ENCODE results near the gene XIRP1.
A peak's percentile ranks its signal among the peaks of the same experiment; 100 is the strongest.

XIRP1 gene

DNA sequence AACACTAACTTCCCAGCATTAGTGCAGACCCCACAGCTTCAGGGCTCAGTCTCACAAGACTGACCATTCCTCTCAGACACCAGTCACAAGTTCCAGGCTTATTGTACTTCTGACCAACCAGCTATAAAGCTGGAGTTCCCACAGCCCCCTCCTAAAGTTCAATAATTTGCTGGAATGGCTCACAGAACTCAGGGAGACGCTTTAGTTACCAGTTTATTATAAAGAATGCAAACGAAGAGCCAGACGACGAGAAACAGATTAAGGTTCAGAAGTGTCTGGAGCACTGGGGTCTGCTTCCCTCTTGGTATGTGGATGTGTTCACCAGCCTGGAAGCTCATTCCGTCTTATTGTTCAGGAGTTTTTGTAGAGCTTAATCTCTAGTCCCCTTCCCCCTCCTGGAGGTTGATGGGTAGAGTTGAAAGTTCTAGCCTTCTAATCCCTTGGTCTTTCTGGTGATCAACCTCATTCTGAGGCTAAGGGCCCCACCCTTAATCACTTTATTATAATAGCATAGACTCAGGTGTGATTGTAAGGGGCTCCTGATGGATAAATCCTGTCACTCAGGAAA, 34.2 kb downstream of the XIRP1 start:
- DNase-seq, result peak; percentile 82

DNA sequence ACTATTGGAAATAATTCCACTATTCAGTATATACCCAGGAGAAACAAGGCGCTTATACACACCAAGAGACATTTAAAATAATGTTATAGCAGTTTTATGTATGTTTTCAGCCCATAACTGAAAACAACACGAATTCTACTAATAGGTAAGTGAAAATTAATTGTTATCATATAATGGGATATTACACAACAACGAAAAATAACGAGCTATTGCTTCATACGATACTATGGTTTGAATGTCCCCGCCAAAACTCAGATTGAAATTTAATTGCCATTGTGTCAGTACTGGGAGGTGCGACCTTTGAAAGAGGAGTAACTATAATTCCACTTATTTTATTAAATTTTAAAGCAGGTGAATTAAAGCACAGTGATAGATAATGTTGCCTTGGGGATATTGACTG, 35.0 kb downstream of the XIRP1 start:
- DNase-seq, result no peak

DNA sequence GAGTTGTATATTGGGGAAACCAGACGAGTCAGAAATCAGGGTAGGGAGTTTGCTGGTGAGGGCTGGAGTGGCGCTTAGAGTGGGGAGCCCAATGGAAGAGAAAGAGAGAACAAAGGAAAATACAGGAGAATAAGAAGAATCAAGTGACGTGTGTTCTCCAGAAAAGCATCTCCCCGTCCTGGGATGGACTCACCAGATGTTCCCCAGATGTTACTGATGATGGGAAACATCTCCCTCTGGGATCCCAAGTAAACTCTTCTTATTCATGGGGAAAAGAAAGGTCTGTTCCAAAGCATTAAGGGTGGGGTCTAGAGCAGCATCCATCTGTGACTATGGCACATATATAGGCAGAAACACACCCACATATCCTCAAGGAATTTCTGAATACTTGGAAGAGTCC, 36.0 kb downstream of the XIRP1 start:
- DNase-seq, result no peak

DNA sequence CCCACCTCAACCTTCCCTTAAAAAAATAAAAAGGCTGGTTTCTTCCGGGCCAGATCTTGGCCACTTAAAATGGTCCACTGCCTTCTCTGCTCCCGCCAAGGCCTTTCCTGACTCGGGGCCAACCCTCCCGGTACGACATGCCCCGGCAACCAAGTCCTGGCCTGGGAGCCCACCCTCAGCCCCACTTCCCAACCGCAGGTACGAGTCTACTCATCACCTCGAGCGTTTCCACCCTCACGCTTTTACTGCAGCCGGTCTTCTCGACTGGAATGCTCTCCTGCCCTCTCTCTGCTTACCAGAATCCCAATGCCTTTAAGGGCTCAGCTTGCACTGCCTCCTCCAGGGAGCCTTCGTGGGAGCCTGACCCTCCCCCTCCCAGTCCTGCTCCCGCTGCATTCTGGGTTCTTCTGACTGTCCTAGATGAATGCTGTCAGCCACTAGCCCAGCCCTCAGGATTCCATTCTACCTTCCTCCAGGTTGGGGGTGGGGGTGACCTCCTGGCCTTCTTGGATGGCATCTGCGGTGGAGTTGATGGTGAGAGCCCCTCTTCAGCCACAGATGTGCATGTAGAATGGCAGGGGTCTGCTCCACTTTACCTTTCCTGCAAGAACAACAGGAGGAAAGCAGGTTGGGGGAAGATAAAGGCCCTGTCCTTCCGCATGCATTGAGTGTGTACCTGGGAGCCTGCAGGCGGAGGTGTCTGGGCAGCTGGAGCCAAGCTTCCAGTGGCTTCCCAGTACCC, 37.9 kb downstream of the XIRP1 start:
- DNase-seq, result peak; percentile 31

DNA sequence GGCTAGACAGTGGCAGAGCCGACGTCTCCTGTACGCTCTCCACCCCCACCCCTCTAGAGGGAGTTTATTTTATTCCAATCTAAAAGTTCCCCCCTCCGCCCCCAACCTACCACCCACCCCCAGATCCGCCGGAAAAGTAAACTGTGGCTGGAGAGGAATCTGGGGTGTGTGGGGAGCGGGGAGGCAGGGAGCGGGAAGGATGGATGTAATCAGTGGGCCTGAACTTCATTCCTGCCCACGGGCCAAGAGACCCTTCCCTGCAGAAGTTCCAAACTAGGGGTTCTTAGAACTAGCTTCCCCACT, 38.5 kb downstream of the XIRP1 start:
- no peak for DNase-seq

DNA sequence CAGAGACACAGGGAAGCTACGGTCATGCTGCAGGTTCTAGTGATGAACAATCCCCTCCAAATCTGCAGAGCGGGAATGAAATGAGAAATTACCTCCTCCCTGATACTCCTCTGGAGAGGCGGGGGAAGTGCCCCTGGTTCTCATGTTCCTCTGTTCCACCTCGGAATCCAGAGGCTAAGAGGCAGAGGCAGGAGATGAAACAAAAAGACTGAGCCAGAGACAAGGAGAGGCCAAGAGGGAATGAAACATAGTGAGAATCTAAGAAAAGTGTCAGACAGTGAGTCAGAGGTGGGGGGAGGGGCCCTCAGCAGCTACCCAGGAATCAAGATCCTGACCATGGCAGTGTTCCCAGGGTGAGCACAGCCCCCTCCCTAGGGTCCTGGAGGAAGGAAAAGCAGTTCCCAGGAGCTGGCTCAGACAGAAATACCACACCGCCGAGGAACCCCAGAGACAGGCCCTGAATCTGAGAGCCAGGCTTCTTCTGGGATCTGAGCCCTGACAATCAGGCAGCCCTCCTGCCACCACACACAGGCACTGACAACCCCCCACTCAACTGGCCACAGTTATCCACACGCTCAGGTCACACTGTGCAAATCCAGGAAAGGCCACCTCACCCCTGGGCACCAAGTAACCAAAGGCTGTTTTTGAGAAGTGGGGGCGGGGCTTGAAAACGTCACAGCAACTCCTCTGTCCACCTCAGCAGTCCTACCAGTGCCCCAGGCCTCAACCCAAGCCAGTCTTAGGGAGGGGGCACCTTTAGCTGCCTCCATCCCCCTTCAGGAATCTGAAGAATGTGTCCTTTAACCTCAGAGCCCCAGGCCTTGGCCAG, 41.4 kb downstream of the XIRP1 start:
- DNase-seq, result peak; percentile 63

DNA sequence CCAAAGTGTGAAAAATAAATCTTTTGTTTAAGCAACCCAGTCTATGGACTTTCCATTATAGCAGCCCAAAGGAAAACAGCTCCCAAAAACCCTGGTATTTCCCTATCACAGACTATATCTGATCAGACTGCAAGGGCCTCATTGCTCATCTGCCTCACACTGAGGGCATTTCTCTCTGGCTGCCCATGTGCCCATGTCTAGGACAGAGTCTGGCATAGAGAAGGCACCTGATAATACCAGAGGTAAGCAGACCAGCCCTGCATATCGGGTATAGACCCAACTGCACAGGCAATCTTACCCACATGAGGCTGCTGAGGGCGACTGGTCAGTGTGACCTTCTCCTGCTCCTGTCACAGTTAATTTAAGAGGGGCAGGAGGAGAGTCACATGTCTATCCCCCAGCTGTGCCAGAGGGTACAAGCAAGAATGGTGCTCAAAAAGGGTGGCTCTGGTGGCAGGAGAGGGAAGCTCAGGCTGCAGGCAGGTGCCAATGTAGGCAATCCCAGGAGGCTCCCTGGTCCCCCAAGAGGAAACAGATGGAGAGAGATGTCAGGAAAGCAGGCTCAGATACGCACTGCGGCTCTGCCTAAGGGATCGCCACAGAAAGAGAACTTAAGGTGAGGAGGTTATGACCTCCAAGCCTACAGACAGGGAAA, 42.1 kb downstream of the XIRP1 start:
- peak; percentile 75 for DNase-seq

DNA sequence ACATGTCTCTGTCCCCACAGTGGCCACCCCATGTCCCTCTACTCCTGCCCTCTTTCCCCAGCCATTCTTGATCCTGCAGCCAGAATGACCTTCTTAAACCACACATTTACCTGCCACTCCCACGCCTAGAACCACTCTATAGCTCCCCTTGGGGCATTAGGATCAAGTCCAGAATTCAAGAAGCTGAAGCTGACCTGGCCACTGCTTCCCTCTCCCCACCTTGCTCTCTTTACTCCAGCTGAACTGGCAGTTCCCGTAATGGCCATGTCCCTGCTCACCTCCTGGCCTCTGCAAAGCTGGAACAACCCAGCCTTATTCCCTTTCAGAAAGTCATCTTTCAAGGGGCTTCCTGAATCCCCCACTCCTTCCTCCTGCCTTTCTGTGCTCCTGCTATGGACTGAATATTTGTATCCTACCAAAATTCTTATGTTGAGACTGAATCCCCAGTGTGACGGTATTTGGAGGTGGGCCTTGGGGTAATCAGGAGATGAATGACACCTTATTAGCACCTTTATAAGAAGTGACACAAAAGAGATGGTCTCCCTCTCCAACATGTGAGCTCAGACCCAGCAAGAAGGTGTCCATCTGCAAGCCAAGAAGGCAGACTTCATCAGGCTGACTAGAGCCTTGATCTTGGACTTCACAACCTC, 42.8 kb downstream of the XIRP1 start:
- DNase-seq, result no peak

DNA sequence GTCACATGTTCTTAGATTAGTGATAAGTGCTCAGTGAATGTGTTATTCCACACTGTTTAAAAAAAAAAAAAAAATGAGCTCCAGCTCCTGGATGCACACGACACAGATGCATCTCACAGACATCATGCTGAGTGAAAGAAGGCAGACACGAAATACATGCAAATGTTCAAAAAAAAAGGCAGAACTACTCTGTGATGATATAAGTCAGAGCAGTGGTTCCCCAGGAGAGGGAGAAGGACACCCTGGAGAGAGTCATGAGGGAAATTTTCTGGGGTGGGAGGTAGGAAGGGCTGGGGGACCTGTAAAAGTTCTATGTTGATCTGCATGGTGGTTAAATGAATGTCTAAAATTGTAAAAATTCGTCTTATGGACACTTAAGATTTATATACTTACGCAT, 43.3 kb downstream of the XIRP1 start:
- DNase-seq, result no peak

DNA sequence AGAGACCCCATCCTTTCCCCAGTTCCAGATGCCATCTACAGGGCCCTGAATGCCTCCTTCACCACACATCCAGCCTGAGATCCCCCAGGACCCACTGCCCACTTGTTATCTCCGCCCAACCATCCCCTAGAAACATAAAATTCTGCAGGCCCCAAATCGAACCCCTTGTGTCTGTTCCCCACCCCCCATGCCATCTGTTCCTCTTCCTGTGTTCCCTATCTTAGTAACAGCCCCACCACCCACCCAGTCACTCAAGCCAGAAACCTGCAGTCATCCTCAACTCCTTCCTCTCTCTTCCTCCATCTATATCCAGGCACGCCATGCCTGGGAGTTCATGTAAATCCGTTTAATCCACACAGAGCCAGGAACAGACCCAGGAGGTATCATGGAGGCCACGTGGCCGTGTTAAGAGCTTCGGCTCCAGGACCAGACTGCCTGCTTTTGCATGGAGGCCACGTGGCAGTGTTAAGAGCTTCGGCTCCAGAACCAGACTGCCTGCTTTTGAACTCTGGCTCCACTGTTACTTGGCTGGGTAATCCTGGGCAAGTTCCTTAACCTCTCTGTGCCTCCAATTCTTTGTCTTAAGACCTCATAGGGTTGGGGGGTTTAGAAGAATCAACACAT, 43.8 kb downstream of the XIRP1 start:
- peak; percentile 95 for DNase-seq

DNA sequence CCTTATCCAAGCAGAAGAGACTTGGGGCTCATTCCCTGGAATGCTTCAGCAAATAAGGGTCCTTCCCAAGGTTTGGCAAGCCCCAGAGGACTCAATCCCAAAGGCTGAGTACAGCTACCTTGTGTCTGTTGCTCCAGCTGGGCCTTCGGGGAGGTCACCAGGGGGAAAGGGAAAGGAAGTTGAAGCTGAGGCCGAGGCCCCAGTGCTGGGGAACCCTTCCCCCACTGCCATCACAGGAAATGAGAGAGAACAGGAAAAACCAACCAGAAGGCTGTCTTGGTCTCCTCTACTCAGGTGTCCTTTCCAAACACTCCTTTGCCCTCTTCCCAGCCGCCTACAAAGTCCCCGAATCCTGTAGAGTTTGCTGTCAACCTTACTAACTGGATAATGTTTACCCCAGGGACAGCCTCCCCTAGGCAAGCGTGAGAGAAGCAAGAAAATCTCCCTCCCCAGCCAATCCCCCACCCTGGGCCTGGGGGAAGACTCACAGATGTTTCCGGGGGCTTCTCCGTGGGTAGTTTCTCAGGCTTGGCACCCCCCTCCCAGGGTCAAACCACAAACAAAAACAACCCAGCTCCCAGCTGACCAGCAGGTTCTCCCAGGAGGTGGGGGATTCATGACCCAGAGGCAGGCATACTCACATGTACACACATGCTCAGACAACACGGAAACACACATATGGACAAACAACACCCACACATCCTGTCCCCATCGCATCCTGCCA, 44.5 kb downstream of the XIRP1 start:
- peak; percentile 92 for DNase-seq

DNA sequence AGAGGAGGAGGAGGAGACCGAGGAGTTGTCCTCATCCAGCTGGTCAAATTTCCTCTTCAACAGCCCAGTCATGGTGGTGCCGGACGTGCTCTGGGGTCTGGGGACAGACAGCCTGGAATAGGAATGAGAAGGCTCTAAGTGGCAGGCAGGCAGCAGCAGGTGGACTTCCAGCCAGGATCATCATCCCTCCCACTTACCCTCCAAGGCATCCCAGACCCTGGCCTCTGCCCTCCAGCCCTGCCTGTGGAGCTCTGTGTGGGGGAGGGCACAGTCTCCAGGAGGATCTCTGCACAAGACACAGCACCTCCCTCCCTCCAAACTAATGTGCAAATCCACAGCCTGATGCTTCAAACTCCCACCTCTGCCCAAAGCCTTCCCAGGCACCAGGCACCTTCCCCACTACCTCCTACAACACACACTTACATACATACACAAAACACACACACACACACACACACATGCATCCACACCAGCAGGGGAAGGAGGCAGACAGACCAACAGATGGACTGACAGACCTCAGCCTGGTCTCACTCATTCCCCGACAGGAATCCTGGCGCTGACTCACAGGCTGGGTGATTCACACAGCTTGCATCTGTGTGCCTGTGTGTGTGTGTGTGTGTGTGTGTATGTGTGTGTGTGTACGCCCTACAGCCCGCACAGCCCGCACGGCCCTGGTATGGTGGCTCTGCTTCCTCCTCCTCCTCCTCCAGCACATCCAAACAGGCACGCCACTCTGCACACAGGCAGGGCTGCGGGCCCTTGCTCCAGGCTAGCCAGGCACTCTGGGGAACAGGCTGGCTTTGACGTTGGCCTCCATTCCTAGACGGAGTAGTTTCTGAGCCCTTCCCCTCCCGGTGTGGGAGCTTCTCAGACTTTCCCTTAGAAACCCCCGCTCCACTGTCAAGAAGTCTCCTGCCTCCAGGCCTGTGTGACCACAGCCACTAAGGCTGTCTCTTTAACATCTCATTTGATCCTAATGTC, 45.5 kb downstream of the XIRP1 start:
- DNase-seq, result peak; percentile 84

DNA sequence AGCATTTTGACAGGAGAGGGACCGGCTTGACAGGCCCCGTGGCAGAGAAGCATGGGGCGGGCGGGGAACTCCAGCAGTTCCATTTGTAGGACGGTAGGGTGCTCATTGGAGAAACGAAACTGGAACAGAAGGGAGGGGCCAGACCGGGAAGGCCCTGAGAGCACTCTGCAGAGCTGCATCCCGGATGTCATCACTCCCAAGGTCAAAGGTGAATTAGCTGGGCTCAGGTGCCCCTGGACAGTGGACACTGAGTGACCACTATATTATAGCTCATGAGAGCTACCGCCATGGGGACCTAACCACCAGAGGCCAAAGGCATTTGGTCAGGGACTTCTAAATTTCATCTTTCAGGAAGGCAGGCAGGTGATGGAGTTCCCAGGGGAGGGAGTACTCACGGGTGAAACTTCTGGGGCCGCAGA, 46.3 kb downstream of the XIRP1 start:
- DNase-seq, result no peak

DNA sequence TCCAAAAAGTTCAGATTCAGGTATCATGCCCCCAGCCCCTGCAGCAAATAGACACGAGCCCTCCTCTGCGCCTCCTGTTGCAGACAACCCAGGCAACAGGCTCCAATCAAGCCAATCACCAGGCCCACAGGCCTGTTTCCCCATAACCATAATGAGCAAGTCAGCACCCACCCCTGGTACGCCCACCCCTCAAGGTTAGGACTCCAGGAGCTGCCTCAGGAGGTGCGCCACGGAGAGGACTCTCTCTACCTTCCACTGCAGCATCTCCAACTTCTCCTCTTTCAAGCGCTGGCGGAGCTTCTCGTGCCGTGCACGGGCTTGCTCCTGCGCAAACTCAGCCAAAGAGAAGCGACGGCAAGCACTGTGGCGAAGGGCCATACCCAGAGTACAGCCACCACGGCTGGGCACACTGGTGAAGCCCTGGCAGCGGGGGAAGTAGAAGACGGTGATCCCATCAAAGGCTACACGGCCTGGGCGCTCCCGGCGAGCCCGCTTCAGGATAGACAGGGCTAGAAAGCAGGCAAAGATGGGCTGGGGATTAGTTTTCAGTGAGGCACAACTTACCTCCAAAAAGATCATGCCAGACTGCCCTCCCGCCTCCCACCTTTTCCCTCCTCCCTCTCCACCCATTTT, 47.5 kb downstream of the XIRP1 start:
- DNase-seq, result no peak

DNA sequence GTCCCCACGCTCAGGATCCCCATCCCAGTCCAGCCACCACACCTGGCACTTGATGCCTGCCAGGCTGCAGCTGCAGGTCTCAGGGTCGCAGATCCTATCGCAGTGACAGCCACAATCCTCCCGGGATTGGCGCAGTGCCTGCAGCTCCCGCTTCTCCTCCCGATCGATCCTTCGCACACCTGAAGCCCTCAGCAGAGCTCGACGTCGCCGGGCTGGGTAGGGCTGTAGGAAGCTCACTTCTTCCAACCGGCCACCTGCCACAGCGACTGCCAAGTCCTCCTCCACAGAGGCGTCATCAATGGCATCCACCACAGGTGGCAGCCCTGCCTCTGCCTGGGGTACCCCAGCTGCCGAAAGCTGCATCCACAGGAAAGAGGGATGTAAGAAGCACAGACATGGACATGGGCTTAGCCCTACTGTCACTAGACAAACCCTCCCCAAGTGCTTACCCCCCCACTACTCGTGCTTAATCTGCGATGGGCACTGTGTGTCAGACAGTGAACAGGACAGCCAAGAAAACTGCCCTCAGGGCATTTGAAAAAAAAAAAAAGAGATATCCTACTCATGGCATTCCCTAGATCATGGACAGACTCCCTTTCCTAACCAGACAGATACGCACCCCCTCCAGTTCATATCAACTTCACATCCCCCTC, 48.2 kb downstream of the XIRP1 start:
- no peak for DNase-seq

DNA sequence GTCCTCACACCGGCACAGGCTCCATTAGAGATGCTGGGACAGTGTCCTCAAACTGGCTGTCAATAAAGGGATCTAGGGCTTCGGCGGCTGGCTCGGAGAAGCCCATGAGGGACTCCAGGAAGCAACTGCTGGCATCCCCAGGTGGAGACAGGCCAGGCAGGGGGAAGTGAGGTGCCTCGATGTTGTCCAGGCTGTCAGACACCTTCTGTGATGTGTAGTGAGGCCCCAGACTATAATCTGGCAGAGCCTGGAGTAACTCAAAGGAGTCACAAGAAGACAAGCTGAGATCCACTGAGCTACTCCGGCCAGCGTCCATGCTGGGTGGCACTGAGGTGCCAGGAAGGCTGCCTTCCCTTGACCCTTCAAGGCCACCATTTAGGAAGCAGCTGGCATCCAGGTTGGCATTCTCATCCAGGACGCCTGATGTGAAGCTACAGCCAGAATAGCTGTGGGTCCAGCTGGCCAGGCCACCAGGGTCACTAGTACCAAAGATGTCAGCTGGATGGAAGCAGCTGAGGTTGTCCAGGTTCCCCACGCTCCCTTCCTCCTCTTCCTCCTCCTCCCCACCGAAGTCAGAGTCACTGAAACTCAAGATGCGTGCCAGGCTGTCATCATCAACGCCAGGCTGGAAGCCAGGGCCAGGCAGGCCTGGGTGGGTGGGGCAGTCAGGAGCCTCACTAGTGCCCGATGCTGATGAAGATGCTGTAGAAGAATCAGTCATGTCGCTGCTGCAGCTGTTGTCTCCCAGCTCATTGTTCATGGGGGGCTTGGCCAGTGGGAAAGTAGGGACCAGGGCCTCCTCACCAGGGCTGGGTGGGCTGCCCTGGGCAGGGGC, 49.1 kb downstream of the XIRP1 start:
- no peak for DNase-seq

DNA sequence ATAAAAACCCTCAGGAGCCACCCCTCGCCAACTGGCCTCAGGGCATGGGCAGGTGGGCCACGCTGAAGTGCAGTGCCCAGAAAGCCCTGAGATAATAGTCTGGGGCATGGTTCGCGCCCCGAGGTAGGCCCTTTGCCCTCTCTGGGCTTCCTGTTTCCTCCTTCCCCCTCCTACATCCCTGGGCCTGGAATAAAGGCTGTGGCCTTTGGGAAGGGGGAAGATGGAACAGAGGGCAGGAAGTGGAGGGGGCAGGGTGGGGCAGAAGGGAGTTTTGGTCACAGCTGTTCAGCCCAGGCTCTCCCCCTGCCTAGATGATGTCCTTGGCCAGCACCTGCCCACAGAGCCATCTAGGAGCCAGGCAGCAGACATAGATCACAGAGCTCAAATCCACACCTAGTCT, 50.3 kb downstream of the XIRP1 start:
- DNase-seq, result peak; percentile 23

DNA sequence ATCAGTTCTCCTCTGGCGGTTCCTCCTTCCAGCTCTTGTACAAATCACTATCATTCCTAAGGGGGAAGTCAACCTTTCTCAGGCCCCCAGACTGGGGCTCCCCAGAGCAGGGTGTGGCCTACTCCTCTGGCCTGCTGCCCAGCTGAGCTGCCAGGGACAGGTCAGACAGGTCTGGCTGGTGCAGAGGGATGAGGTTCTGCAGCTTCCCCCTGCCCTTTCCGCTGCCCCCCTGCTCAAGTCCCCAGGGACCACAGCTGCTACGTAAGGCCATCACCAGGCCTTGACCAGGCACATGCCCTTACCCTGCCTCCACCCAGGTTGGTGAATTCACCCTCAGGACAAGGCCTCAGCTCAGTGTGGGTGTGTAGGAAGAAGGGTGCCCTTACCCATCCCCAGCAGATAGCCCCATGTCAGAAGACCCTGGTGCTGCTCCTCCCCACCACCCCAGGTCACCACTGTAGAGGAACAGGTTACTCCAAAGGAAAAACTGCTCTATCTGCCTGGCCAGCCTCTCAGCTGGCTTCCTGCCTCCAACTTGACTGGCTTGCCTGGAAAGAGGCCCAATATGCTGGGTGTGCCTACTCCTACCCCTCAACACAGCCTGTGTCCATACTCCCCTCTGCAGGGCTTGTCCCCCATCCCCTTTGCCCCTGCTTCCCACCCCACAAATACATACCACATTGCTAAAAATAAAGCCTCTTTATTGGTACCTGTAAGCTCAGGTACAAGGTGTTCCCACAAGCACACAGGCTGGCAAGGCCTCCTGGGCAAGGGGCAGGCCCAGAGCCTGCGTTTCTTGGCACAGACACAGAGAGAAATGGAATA, 51.0 kb downstream of the XIRP1 start:
- DNase-seq, result no peak
